Panc1 (cell line): Measurements from ENCODE around the gene RBBP8. TPM values are rescaled to one million over a fixed set of nuclear protein-coding genes. Genes with fewer than 3 reads are reported as not detected.

Experiments
- ATAC-seq: fragments of 200-7000 bp; cut with Tn5 transposase; 2 replicates; pipeline ENCODE4 v1.9.1; 2020; ENCODE audit warnings: mild to moderate bottlenecking, moderate library complexity
- BruUV-seq: library from RNA; stranded (reverse); fragments of 400-500 nt; replicated peaks from 2 replicates; lab custom pipeline; 2021; lab: Mats Ljungman, UMichigan
- CTCF ChIA-PET: fragments of 300-600 bp; sonication (Branson Sonifier 250); formaldehyde crosslinking; loops from one replicate; lab custom pipeline; 2022; ENCODE audit warnings: antibody characterized with exemption; lab: Charles Lee
- POLR2A ChIA-PET: fragments of 300-600 bp; sonication (Branson Sonifier 250); formaldehyde crosslinking; loops from one replicate; lab custom pipeline; 2022; ENCODE audit warnings: antibody characterized with exemption; lab: Charles Lee
- DNase-seq: peaks from one replicate; pipeline ENCODE4 v3.0.0-alpha.2; 2010; ENCODE audit warnings: low read depth, low spot score
- H3K27ac ChIP-seq: 2 replicates; pipeline ENCODE4 v1.5.1; 2011; ENCODE audit warnings: mild to moderate bottlenecking, low read length, inconsistent platforms
- H3K27me3 ChIP-seq: fragments of 200-500 bp; sonication (Bioruptor generic); 2 replicates; pipeline ENCODE4 v1.6.0; 2014; ENCODE audit warnings: low read length, inconsistent platforms; ENCODE audit not compliant: control insufficient read depth, insufficient read depth
- H3K36me3 ChIP-seq: fragments of 200-500 bp; sonication (Bioruptor generic); 2 replicates; pipeline ENCODE4 v1.5.1; 2014; ENCODE audit warnings: inconsistent platforms, mild to moderate bottlenecking, low read length, moderate library complexity; ENCODE audit not compliant: control insufficient read depth, insufficient read depth
- H3K4me1 ChIP-seq: 2 replicates; pipeline ENCODE4 v1.5.1; 2011; ENCODE audit warnings: inconsistent platforms, mild to moderate bottlenecking, low read length, moderate library complexity; ENCODE audit not compliant: control insufficient read depth, insufficient read depth
- H3K4me3 ChIP-seq, 2 experiments: 2 replicates each; pipeline ENCODE4 v1.5.1; 2011 to 2012; ENCODE audit warnings: low read depth in 2 of 2, low read length in 2 of 2, mild to moderate bottlenecking in 2 of 2, inconsistent platforms in 1 of 2, moderate library complexity in 1 of 2
- H3K9me3 ChIP-seq: fragments of 200-500 bp; sonication (Bioruptor generic); 2 replicates; pipeline ENCODE4 v1.5.1; 2014; ENCODE audit warnings: low read depth, mild to moderate bottlenecking, inconsistent platforms, low read length, moderate library complexity; ENCODE audit not compliant: control insufficient read depth, insufficient read depth
- POLR2AphosphoS5 ChIP-seq: IDR thresholded peaks from 2 replicates; pipeline ENCODE4 v1.6.1; 2012; ENCODE audit warnings: mild to moderate bottlenecking, low read depth, low read length, moderate library complexity
- SIN3A ChIP-seq: IDR thresholded peaks from 2 replicates; pipeline ENCODE4 v1.6.1; 2012; ENCODE audit warnings: low read depth, mild to moderate bottlenecking, low read length, moderate library complexity, borderline replicate concordance; ENCODE audit not compliant: insufficient read depth
- TCF7L2 ChIP-seq: IDR thresholded peaks from 2 replicates; pipeline ENCODE4 v1.6.1; 2011; ENCODE audit warnings: mild to moderate bottlenecking, low read depth, low read length, inconsistent platforms
- in situ Hi-C: cut with HindIII; loops from 2 replicates; pipeline ENCODE4 v1.10.0; 2016; ENCODE audit warnings: low sequenced_read_pairs, low pct_unique_long_range_greater_than_20kb
- intact Hi-C: fragments of 100-400 bp; cut with micrococcal nuclease; formaldehyde crosslinking; loops from one replicate; pipeline ENCODE4 v1.10.0; 2022; ENCODE audit not compliant: unreplicated experiment
- total RNA-seq: library from RNA; stranded (reverse); gene quantifications from one replicate; pipeline ENCODE4 v1.2.1, GENCODE V29; 2021; ENCODE audit not compliant: unreplicated experiment
- TF ChIP-seq, protein P1 (sequence below), 2 experiments: IDR thresholded peaks; 2 replicates each; pipeline ENCODE4 v1.6.1; 2011 to 2012; ENCODE audit warnings: low read depth in 2 of 2, control low read depth in 1 of 2, low read length in 1 of 2, mild to moderate bottlenecking in 1 of 2, moderate library complexity in 1 of 2; ENCODE audit not compliant: insufficient read depth in 1 of 2
- TF ChIP-seq, protein P2 (sequence below): fragments of 450-650 bp; IDR thresholded peaks from 2 replicates; pipeline ENCODE4 v1.5.1; 2017; ENCODE audit warnings: mild to moderate bottlenecking

RBBP8 gene
- total RNA-seq, 1 experiment from 2014 or later: 62.8 TPM

DNA sequence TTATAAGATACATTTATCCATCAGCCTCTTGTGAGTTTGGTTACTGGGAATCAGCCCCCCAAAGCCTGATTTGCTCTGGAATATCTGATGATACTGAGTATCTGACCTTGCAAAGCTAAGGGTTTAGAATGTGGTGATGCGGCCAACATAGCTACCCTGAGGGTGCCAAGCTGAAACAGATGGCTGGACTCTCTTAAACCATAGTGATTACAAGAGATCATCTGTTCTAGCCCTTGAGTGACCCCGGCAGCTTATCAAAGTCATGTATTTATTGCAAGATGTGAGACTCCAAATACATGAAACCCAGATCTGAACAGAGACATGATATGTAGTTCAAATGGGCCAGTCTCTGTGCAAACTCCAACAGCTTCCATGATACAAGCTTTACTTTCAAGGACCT lies 124.0 kb downstream of the RBBP8 start:
- no peaks in the 10 kb centered on the region for H3K27me3 ChIP-seq
- H3K36me3 ChIP-seq: no peaks in the 10 kb centered on the region
- BruUV-seq: no TSS peak
- ATAC-seq: no peak
- DNase-seq: no peak
- no peak overlapping the region for H3K4me3 ChIP-seq
- peaks cover 10% of the 10 kb centered on the region for H3K4me1 ChIP-seq
- POLR2A ChIA-PET: no interaction called here
- H3K27ac ChIP-seq: no peak overlapping the region
- TF ChIP-seq TCF7L2 (no peak), SIN3A (no peak), POLR2AphosphoS5 (no peak)
- TF ChIP-seq, protein P1, sequence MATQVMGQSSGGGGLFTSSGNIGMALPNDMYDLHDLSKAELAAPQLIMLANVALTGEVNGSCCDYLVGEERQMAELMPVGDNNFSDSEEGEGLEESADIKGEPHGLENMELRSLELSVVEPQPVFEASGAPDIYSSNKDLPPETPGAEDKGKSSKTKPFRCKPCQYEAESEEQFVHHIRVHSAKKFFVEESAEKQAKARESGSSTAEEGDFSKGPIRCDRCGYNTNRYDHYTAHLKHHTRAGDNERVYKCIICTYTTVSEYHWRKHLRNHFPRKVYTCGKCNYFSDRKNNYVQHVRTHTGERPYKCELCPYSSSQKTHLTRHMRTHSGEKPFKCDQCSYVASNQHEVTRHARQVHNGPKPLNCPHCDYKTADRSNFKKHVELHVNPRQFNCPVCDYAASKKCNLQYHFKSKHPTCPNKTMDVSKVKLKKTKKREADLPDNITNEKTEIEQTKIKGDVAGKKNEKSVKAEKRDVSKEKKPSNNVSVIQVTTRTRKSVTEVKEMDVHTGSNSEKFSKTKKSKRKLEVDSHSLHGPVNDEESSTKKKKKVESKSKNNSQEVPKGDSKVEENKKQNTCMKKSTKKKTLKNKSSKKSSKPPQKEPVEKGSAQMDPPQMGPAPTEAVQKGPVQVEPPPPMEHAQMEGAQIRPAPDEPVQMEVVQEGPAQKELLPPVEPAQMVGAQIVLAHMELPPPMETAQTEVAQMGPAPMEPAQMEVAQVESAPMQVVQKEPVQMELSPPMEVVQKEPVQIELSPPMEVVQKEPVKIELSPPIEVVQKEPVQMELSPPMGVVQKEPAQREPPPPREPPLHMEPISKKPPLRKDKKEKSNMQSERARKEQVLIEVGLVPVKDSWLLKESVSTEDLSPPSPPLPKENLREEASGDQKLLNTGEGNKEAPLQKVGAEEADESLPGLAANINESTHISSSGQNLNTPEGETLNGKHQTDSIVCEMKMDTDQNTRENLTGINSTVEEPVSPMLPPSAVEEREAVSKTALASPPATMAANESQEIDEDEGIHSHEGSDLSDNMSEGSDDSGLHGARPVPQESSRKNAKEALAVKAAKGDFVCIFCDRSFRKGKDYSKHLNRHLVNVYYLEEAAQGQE (IDR thresholded peaks at IDR 0.05; ENCODE audit: insufficient read depth in 1 of 2, low read depth in 2 of 2, low read length in 1 of 2): no peak
- TF ChIP-seq, protein P2, sequence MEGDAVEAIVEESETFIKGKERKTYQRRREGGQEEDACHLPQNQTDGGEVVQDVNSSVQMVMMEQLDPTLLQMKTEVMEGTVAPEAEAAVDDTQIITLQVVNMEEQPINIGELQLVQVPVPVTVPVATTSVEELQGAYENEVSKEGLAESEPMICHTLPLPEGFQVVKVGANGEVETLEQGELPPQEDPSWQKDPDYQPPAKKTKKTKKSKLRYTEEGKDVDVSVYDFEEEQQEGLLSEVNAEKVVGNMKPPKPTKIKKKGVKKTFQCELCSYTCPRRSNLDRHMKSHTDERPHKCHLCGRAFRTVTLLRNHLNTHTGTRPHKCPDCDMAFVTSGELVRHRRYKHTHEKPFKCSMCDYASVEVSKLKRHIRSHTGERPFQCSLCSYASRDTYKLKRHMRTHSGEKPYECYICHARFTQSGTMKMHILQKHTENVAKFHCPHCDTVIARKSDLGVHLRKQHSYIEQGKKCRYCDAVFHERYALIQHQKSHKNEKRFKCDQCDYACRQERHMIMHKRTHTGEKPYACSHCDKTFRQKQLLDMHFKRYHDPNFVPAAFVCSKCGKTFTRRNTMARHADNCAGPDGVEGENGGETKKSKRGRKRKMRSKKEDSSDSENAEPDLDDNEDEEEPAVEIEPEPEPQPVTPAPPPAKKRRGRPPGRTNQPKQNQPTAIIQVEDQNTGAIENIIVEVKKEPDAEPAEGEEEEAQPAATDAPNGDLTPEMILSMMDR: no peak
- H3K9me3 ChIP-seq: no peaks in the 10 kb centered on the region
- intact Hi-C loops: no loop called here
- in situ Hi-C loops: no loop called here
- CTCF ChIA-PET: interaction anchor here (0.5 kb wide), 1 partner anchor 14 kb away, joined by 5 read pairs; no protein-coding TSS in a partner anchor

DNA sequence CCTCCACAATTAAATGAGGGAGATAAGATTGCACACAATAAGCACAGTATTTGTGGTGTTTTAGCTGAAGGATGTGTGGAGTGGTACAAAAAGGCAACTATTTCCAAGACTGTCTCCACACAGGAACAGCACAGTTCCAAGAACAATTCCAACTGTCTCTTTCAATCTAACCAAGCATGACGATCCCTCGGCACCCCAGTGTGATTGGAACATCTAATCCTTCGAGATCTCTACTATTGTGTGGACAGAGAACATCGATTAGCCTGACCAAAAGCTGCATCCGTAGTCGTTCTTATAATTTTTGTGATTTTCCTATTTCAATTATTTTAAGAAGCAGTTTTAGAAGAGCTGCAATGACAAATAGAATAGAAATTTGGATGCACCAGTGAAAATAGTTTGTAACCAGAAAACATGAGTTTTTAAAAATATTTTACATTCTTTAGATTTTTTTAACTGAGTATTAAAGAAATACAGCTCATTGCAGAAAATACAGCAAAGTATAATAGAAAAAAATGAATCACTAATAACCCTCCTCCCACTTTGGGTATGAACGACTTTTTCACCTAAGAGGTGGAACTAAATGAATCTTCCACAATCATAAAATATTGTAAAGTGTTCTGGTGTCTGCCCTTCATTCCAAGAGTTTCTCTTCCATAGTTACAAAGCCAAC lies 125.8 kb downstream of the RBBP8 start:
- BruUV-seq: no TSS peak

More for the DNA sequence above, 125.8 kb downstream of the RBBP8 start:
- Histone ChIP-seq H3K4me3 (no peak overlapping the region), H3K27me3 (no peaks in the 10 kb centered on the region), H3K9me3 (peaks cover 9% of the 10 kb centered on the region; the same call in 1 of the 2 replicates), H3K36me3 (no peaks in the 10 kb centered on the region), H3K4me1 (peaks cover 6% of the 10 kb centered on the region), H3K27ac (peak overlapping the region; percentile 19; the same call in 1 of the 2 replicates)
- in situ Hi-C loops: no loop called here
- no peak for DNase-seq
- TF ChIP-seq, protein P2: no peak
- TF ChIP-seq POLR2AphosphoS5 (no peak), TCF7L2 (no peak), SIN3A (no peak)
- TF ChIP-seq, protein P1 (IDR thresholded peaks at IDR 0.05; ENCODE audit: insufficient read depth in 1 of 2, low read depth in 2 of 2, low read length in 1 of 2): no peak
- ChIA-PET CTCF (interaction anchor here (0.6 kb wide), 1 partner anchor 1354 kb away, joined by 3 read pairs; no protein-coding TSS in a partner anchor), POLR2A (interaction anchor here (0.6 kb wide), 2 partner anchors 19 to 42 kb away, joined by 3 to 6 read pairs; no protein-coding TSS in a partner anchor)
- intact Hi-C loops: no loop called here
- ATAC-seq: no peak
